ENCODE measurements around the gene PAPOLB. TPM values are rescaled to one million over a fixed set of nuclear protein-coding genes. Genes with fewer than 3 reads are reported as not detected.

PAPOLB gene
- total and polyA plus RNA-seq, 2 of the 4 experiments (the other 2 are of a cell fraction): under 0.01 TPM; not detected in 1

GRCh38 chr7:4866528-4867496 lies 5.0 kb upstream of the PAPOLB start:
- no peak overlapping the region for H3K4me3 ChIP-seq (ENCODE audit: insufficient read depth, low read depth, low read length)
- H3K4ac ChIP-seq (ENCODE audit: low read depth, low read length): no peak overlapping the region
- H2BK5ac ChIP-seq (ENCODE audit: low read depth, low read length, poor library complexity, severe bottlenecking): no peak overlapping the region
- H4K91ac ChIP-seq (ENCODE audit: insufficient read depth, low read depth, low read length): no peak overlapping the region
- H3K4me1 ChIP-seq (ENCODE audit: control insufficient read depth, insufficient read depth, low read length): no peaks in the 10 kb centered on the region
- TF ChIP-seq CTCF (conservative IDR thresholded peaks at IDR 0.05; ENCODE audit: low read depth, low read length) (no peak), RFX5 (IDR thresholded peaks at IDR 0.05; ENCODE audit: low read depth, low read length) (no peak), RCOR1 (IDR thresholded peaks at IDR 0.05; ENCODE audit: insufficient replicate concordance, low read length) (no peak), RAD21 (IDR thresholded peaks at IDR 0.05; ENCODE audit: low read length) (no peak), MAZ (IDR thresholded peaks at IDR 0.05; ENCODE audit: borderline replicate concordance, low read depth, low read length) (no peak), POLR2A (IDR thresholded peaks at IDR 0.05; ENCODE audit: low read depth, low read length) (no peak), BHLHE40 (IDR thresholded peaks at IDR 0.05; ENCODE audit: low read depth, low read length) (no peak), NFE2L2 (IDR thresholded peaks at IDR 0.05; ENCODE audit: low read depth, low read length) (no peak), MAFK (IDR thresholded peaks at IDR 0.05; ENCODE audit: low read depth, low read length) (no peak), CHD1 (IDR thresholded peaks at IDR 0.05; ENCODE audit: low read depth, low read length) (no peak), USF2 (IDR thresholded peaks at IDR 0.05; ENCODE audit: low read depth, low read length) (no peak), FOS (IDR thresholded peaks at IDR 0.05; ENCODE audit: low read depth, low read length) (no peak), SMC3 (IDR thresholded peaks at IDR 0.05; ENCODE audit: low read depth, low read length) (no peak), MXI1 (IDR thresholded peaks at IDR 0.05; ENCODE audit: borderline replicate concordance, low read depth, low read length) (no peak)
- DNase-seq (no peak), ATAC-seq (ENCODE audit: low read depth) (no peak)
- no peak overlapping the region for H3K4me2 ChIP-seq (ENCODE audit: low read depth, low read length)
- H3K27me3 ChIP-seq (ENCODE audit: control insufficient read depth, insufficient read depth, low read length): peaks cover 2% of the 10 kb centered on the region; the same call in 1 of the 2 replicates
- H4K8ac ChIP-seq (ENCODE audit: low read depth in 2 of 2, low read length in 2 of 2): no peak overlapping the region
- CTCF ChIA-PET: no interaction called here
- peaks cover 4% of the 10 kb centered on the region; the same call in 1 of the 2 replicates for H3K9me3 ChIP-seq (ENCODE audit: control insufficient read depth, insufficient read depth, low read length)
- H3K36me3 ChIP-seq (ENCODE audit: control insufficient read depth, insufficient read depth, low read length): no peaks in the 10 kb centered on the region
- no peak overlapping the region for H2BK15ac ChIP-seq (ENCODE audit: low read depth, low read length)
- H3K9ac ChIP-seq (ENCODE audit: low read depth, low read length): no peak overlapping the region
- no peak overlapping the region for H2BK120ac ChIP-seq (ENCODE audit: low read depth, low read length)
- no peak overlapping the region for H3K27ac ChIP-seq (ENCODE audit: insufficient read depth, low read length)
- no peaks in the 10 kb centered on the region for H3K9me1 ChIP-seq (ENCODE audit: insufficient read depth, low read length)
- no peak overlapping the region for H4K5ac ChIP-seq (ENCODE audit: low read depth, low read length)
- H3K56ac ChIP-seq (ENCODE audit: extremely low read depth, insufficient read depth, low read length): no peak overlapping the region
- in situ Hi-C loops (cut with MboI; ENCODE audit: low sequenced_read_pairs) (no loop called here), dilution Hi-C loops (cut with HindIII; ENCODE audit: low sequenced_read_pairs, unreplicated experiment) (no loop called here), intact Hi-C loops (cut with micrococcal nuclease) (no loop called here)
- POLR2A ChIA-PET (ENCODE audit: unreplicated experiment): no interaction called here
- no peak overlapping the region for H3K18ac ChIP-seq (ENCODE audit: low read depth, low read length)
- H3K23ac ChIP-seq (ENCODE audit: low read depth, low read length): no peak overlapping the region
- H2AK9ac ChIP-seq (replicated peaks; ENCODE audit: low read depth, low read length, poor library complexity): no peak overlapping the region
- no peak overlapping the region for H2BK20ac ChIP-seq (ENCODE audit: low read depth, low read length)
- H4K20me1 ChIP-seq (ENCODE audit: insufficient read depth, low read length): no peaks in the 10 kb centered on the region
- no peaks in the 10 kb centered on the region for H3K79me1 ChIP-seq (ENCODE audit: low read depth in 1 of 2, low read length in 2 of 2)
- WGBS, 2 experiments (ENCODE audit: extremely low coverage in 2 of 2, insufficient read length in 1 of 2): 76% methylated on average over 2 of the region's 9 CpGs; no CpG with 5 or more reads in 1 of the 2 experiments
- no TSS peak for BruUV-seq (replicated peaks)
- H2AFZ ChIP-seq (replicated peaks; ENCODE audit: low read length, poor library complexity): no peak overlapping the region
- H2AK5ac ChIP-seq (ENCODE audit: low read depth, low read length): no peak overlapping the region
- no peak overlapping the region for H3K14ac ChIP-seq (replicated peaks; ENCODE audit: low read depth, low read length)
